Measurements from ENCODE around the gene PADI2. TPM values are rescaled to one million over a fixed set of nuclear protein-coding genes. Genes with fewer than 3 reads are reported as not detected.

Gene PADI2
- polyA plus RNA-seq, 1 donor (not counting 4 experiments of a cell fraction or from before 2014, with no cell fraction given) = 0.13 TPM

DNA sequence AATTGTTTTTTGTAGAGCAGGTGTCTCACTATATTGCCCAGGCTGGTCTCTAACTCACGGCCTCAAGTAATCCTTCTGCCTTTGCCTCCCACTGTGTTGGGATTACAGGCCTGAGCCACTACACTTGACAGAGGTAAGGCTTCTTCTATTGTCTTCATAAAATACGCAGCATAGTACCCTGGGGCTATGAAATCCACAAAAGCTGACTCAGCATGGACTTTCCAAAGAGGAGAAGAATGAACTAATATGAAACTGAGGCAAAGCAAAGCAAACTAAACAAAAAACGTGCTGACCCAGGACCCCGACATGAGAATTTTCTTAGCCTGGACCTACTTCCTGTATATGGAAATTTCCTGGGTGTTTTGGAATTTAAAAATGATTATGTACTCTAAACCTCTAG lies 89.0 kb downstream of the PADI2 start:
- TF ChIP-seq, protein P1, sequence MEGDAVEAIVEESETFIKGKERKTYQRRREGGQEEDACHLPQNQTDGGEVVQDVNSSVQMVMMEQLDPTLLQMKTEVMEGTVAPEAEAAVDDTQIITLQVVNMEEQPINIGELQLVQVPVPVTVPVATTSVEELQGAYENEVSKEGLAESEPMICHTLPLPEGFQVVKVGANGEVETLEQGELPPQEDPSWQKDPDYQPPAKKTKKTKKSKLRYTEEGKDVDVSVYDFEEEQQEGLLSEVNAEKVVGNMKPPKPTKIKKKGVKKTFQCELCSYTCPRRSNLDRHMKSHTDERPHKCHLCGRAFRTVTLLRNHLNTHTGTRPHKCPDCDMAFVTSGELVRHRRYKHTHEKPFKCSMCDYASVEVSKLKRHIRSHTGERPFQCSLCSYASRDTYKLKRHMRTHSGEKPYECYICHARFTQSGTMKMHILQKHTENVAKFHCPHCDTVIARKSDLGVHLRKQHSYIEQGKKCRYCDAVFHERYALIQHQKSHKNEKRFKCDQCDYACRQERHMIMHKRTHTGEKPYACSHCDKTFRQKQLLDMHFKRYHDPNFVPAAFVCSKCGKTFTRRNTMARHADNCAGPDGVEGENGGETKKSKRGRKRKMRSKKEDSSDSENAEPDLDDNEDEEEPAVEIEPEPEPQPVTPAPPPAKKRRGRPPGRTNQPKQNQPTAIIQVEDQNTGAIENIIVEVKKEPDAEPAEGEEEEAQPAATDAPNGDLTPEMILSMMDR (optimal IDR thresholded peaks at IDR 0.05 in 1 of 3, IDR thresholded peaks at IDR 0.05 in 1 of 3, conservative IDR thresholded peaks at IDR 0.05 in 1 of 3; ENCODE audit: extremely low read depth in 1 of 3, insufficient read depth in 2 of 3, low read length in 3 of 3) = no peak
- TF ChIP-seq EZH2 (IDR thresholded peaks at IDR 0.05; ENCODE audit: low read length) = no peak
- no peak for FAIRE-seq

DNA sequence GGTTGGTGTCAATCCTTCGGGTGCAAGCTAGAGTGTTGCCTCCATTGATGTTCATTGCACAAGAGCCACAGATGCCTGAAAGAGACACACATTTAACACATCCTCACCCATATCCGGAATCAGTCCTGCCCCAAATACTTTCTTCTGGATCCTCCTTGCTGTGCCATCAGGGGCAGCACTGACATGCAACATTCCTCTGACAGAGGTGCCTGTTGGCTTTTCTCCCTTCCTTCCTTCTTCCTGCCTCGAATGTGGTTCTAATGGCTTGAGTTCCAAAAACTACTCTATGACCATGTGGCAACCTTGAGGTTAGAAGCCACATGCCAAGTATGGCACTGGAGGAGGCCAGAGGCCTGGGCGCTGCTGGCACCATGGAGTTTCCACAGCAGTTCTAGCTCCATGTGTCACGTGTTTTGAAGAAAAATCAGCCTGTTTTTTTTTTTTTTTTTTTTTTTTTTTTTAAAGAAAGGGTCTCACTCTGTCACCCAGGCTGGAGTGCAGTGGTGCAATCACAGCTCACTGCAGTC lies 90.5 kb downstream of the PADI2 start:
- Histone ChIP-seq H2AFZ (ENCODE audit: control insufficient read depth, low read length) (no peak overlapping the region), H3K27ac (ENCODE audit: control insufficient read depth, insufficient read depth, low read length) (no peak overlapping the region), H4K20me1 (ENCODE audit: control insufficient read depth, extremely low read depth, insufficient read depth, low read length) (no peaks in the 10 kb centered on the region), H3K4me2 (ENCODE audit: control insufficient read depth, extremely low read depth, insufficient read depth, low read depth, low read length) (no peak overlapping the region), H3K4me3 (ENCODE audit: control insufficient read depth in 2 of 3, extremely low read depth in 1 of 3, insufficient read depth in 2 of 3, low read depth in 1 of 3, low read length in 3 of 3) (no peak overlapping the region), H3K9ac (ENCODE audit: control insufficient read depth, extremely low read depth, insufficient read depth, low read length) (no peak overlapping the region), H3K4me1 (ENCODE audit: control insufficient read depth, extremely low read depth, insufficient read depth, low read length) (no peaks in the 10 kb centered on the region), H3K36me3 (ENCODE audit: control insufficient read depth in 2 of 2, extremely low read depth in 1 of 2, insufficient read depth in 2 of 2, low read length in 2 of 2) (peaks cover 32 to 35% of the 10 kb centered on the region in 2 experiments), H3K9me1 (ENCODE audit: control insufficient read depth, extremely low read depth, insufficient read depth, low read length) (no peaks in the 10 kb centered on the region), H3K9me3 (ENCODE audit: control insufficient read depth, low read depth, low read length) (no peaks in the 10 kb centered on the region), H3K27me3 (ENCODE audit: control insufficient read depth, extremely low read depth, insufficient read depth, low read length) (no peaks in the 10 kb centered on the region), H3K79me2 (ENCODE audit: control insufficient read depth, insufficient read depth, low read length) (no peaks in the 10 kb centered on the region)
- FAIRE-seq = no peak
- dilution Hi-C loops (cut with MboI; ENCODE audit: extremely low pct_ligation_motif_present, low sequenced_read_pairs) = no loop called here
- TF ChIP-seq, protein P1 (optimal IDR thresholded peaks at IDR 0.05 in 1 of 3, IDR thresholded peaks at IDR 0.05 in 1 of 3, conservative IDR thresholded peaks at IDR 0.05 in 1 of 3; ENCODE audit: extremely low read depth in 1 of 3, insufficient read depth in 2 of 3, low read length in 3 of 3) = no peak
- TF ChIP-seq EZH2 (IDR thresholded peaks at IDR 0.05; ENCODE audit: low read length) = no peak
- no peak for DNase-seq (ENCODE audit: low read depth, low spot score)

More for the DNA sequence above, 89.0 kb downstream of the PADI2 start:
- Histone ChIP-seq H3K4me2 (ENCODE audit: control insufficient read depth, extremely low read depth, insufficient read depth, low read depth, low read length) (no peak overlapping the region), H3K27ac (ENCODE audit: control insufficient read depth, insufficient read depth, low read length) (no peak overlapping the region), H3K27me3 (ENCODE audit: control insufficient read depth, extremely low read depth, insufficient read depth, low read length) (no peaks in the 10 kb centered on the region), H4K20me1 (ENCODE audit: control insufficient read depth, extremely low read depth, insufficient read depth, low read length) (no peaks in the 10 kb centered on the region), H3K4me1 (ENCODE audit: control insufficient read depth, extremely low read depth, insufficient read depth, low read length) (no peaks in the 10 kb centered on the region), H3K9me1 (ENCODE audit: control insufficient read depth, extremely low read depth, insufficient read depth, low read length) (no peaks in the 10 kb centered on the region), H3K4me3 (ENCODE audit: control insufficient read depth in 2 of 3, extremely low read depth in 1 of 3, insufficient read depth in 2 of 3, low read depth in 1 of 3, low read length in 3 of 3) (no peak overlapping the region), H3K9me3 (ENCODE audit: control insufficient read depth, low read depth, low read length) (no peaks in the 10 kb centered on the region), H3K79me2 (ENCODE audit: control insufficient read depth, insufficient read depth, low read length) (peaks cover 2% of the 10 kb centered on the region), H3K36me3 (ENCODE audit: control insufficient read depth in 2 of 2, extremely low read depth in 1 of 2, insufficient read depth in 2 of 2, low read length in 2 of 2) (peaks cover 31 to 32% of the 10 kb centered on the region in 2 experiments), H3K9ac (ENCODE audit: control insufficient read depth, extremely low read depth, insufficient read depth, low read length) (no peak overlapping the region), H2AFZ (ENCODE audit: control insufficient read depth, low read length) (no peak overlapping the region)
- dilution Hi-C loops (cut with MboI; ENCODE audit: extremely low pct_ligation_motif_present, low sequenced_read_pairs) = no loop called here
- no peak for DNase-seq (ENCODE audit: low read depth, low spot score)
